K562 (cell line): ENCODE results near the gene CENPU. TPM values are rescaled to one million over a fixed set of nuclear protein-coding genes. Genes with fewer than 3 reads are reported as not detected.

Experiments
- ATF1 ChIP-seq, 2 experiments: fragments of 450-650 bp in 1 of 2; IDR thresholded peaks; 2 replicates each; pipeline ENCODE4 v1.6.1; 2016; ENCODE audit warnings: missing compliant biosample characterization in 1 of 2, missing genetic modification characterization in 1 of 2
- CLOCK ChIP-seq: fragments of 250-450 bp; sonication (Bioruptor Pico); IDR thresholded peaks from 2 replicates; pipeline ENCODE4 v1.4.0; 2020; ENCODE audit warnings: mild to moderate bottlenecking, moderate library complexity, borderline replicate concordance
- DNMT1 ChIP-seq: fragments of 450-650 bp; IDR thresholded peaks from 2 replicates; pipeline ENCODE4 v1.6.1; 2016; ENCODE audit warnings: antibody characterized with exemption, mild to moderate bottlenecking
- FOXK2 ChIP-seq, 2 experiments: fragments of 450-650 bp; IDR thresholded peaks in 1 of 2; conservative IDR thresholded peaks in 1 of 2; 2 replicates each; pipeline ENCODE4 v1.6.1; 2016; ENCODE audit warnings: low read depth in 2 of 2, mild to moderate bottlenecking in 1 of 2
- GABPA ChIP-seq: fragments of 200-800 bp; sonication (Bioruptor generic); conservative IDR thresholded peaks from 2 replicates; pipeline ENCODE4 v1.6.1; 2016; ENCODE audit warnings: low read depth, missing genetic modification characterization, missing compliant biosample characterization
- GTF2A2 ChIP-seq: IDR thresholded peaks from 2 replicates; pipeline ENCODE4 v1.6.1; 2016; ENCODE audit warnings: mild to moderate bottlenecking, missing genetic modification characterization, missing compliant biosample characterization
- HIVEP1 ChIP-seq: fragments of 250-450 bp; sonication (Bioruptor Pico); IDR thresholded peaks from 2 replicates; pipeline ENCODE4 v1.4.0; 2020; ENCODE audit warnings: mild to moderate bottlenecking
- HNRNPL ChIP-seq: fragments of 200-400 bp; formaldehyde crosslinking; IDR thresholded peaks from 2 replicates; pipeline ENCODE4 v1.6.1; 2017; ENCODE audit warnings: low read depth, mild to moderate bottlenecking, low read length
- MTF1 ChIP-seq: fragments of 250-450 bp; sonication (Bioruptor Pico); IDR thresholded peaks from 2 replicates; pipeline ENCODE4 v1.9.0; 2021; ENCODE audit warnings: moderate library complexity, mild to moderate bottlenecking, inconsistent platforms, borderline replicate concordance
- SFPQ ChIP-seq: fragments of 200-400 bp; formaldehyde crosslinking; IDR thresholded peaks from 2 replicates; pipeline ENCODE4 v1.6.1; 2017; ENCODE audit warnings: mild to moderate bottlenecking, low read depth, low read length, moderate library complexity
- SRSF7 ChIP-seq: fragments of 200-400 bp; formaldehyde crosslinking; optimal IDR thresholded peaks from 2 replicates; pipeline ENCODE3; 2017; ENCODE audit warnings: mild to moderate bottlenecking, low read depth, low read length
- TCF3 ChIP-seq: sonication (generic); formaldehyde crosslinking; IDR thresholded peaks from 2 replicates; pipeline ENCODE4 v1.4.0; 2020; ENCODE audit warnings: mild to moderate bottlenecking, missing genetic modification reagents
- ZNF124 ChIP-seq: sonication (generic); formaldehyde crosslinking; IDR thresholded peaks from 2 replicates; pipeline ENCODE4 v1.8.1; 2022; ENCODE audit warnings: missing genetic modification reagents
- ZNF316 ChIP-seq: fragments of 450-650 bp; IDR thresholded peaks from 2 replicates; pipeline ENCODE4 v1.6.1; 2016
- ZNF592 ChIP-seq: fragments of 450-650 bp; IDR thresholded peaks from 2 replicates; pipeline ENCODE4 v1.6.1; 2017; ENCODE audit warnings: antibody characterized with exemption, mild to moderate bottlenecking
- polyA plus RNA-seq, 8 experiments: library from polyadenylated mRNA; depleted of rRNA in 4 of 8; stranded (reverse) in 5 of 8; unstranded in 3 of 8; fragments of >200 nt; fragmentation: Nextera tagmentation in 2 of 8; fragmentation: Illumina TruSeq in 1 of 8; extraction: Ambion mirVana in 2 of 8; extraction: Trizol in 1 of 8; gene quantifications; 2 replicates each; pipeline versions ENCODE4 v1.2.1 to v1.2.3, GENCODE V29; 2011 to 2014; ENCODE audit warnings: inconsistent platforms in 1 of 8, missing spikeins in 1 of 8
- total RNA-seq, 7 experiments: library from RNA; depleted of rRNA in 6 of 7; stranded (reverse); fragments of >200 nt in 6 of 7; fragmentation: Illumina TruSeq in 2 of 7; extraction: Trizol in 2 of 7; gene quantifications; 2 replicates each; pipeline versions ENCODE4 v1.2.1 to v1.2.3, GENCODE V29; 2011 to 2021; ENCODE audit warnings: low replicate concordance in 1 of 7
- TF ChIP-seq, protein P1 (sequence below): sonication (generic); formaldehyde crosslinking; IDR thresholded peaks from 2 replicates; pipeline ENCODE4 v1.8.0; 2023; ENCODE audit warnings: mild to moderate bottlenecking, missing genetic modification reagents

The CENPU gene
- total and polyA plus RNA-seq, 9 of the 15 experiments (the other 6 are each of a cell fraction or from before 2014, with no cell fraction given), result 39.4 to 98.7 (median 84.3) TPM

DNA sequence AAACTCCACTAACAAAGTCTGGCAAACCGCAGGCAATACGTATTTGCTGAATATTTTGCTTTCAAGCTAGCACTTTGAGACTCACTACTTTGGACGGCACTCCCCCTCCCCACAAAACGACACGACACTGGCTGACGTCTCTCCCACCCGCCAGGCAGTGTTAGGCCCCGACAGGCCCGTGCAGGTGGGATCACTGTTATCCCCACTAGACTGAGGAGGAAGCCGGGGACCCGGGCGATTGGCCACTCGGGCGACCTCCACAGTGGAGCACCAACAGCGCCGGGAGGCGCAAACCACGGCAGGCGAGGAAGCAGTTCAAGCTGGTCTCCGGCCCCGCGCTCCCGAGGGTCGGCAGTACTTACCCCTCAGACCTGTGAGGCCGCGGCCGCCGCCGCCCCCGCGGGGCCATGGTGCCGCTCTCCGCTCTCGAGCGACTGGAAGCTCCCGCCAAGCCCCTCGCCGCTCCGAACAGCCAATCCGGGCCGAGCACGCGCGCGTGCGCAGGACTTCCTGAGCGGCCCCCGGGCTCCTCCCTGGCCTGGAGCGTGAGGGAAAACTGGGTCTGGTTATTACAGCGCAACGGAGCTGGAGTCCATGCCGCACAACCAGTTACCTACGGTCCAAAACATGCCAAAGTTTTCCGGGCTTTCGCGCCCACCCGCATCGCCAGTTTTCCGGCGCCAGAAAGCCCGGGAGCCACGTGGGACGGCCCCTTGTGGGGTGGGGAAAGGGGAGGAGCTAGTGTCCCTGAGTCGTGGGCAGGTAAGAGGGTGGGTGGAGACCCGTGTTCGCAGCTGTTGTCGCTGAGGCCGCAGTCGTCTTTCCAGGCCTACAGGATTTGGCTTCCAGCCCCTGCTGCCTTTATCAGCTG is at the start of gene CENPU (continued):
- no peak for TF ChIP-seq CLOCK (CRISPR knock-in tag)
- TF ChIP-seq GTF2A2, result no peak
- peak; percentile 94 for TF ChIP-seq FOXK2 (conservative IDR thresholded peaks at IDR 0.05 in 1 of 2, IDR thresholded peaks at IDR 0.05 in 1 of 2; ENCODE audit: low read depth in 2 of 2)
- TF ChIP-seq ZNF592, result 0 out of 2 replicates have a peak, but pooled peaks have one; percentile 17
- 0 out of 2 replicates have a peak, but pooled peaks have one; percentile 32 for TF ChIP-seq ZNF316
- peak; percentile 42; the same call in 1 of the 2 replicates for TF ChIP-seq TCF3 (CRISPR knock-in tag)
- TF ChIP-seq ATF1 (CRISPR knock-in tag; IDR thresholded peaks at IDR 0.05), result peak; percentile 68
- TF ChIP-seq ATF1 (tag; IDR thresholded peaks at IDR 0.05), result peak; percentile 89
- TF ChIP-seq HNRNPL, result peak; percentile 42; the same call in 1 of the 2 replicates
- TF ChIP-seq HIVEP1 (CRISPR knock-in tag), result no peak
- TF ChIP-seq ZNF124 (CRISPR knock-in tag), result no peak
- no peak for TF ChIP-seq DNMT1
- TF ChIP-seq, protein P1, sequence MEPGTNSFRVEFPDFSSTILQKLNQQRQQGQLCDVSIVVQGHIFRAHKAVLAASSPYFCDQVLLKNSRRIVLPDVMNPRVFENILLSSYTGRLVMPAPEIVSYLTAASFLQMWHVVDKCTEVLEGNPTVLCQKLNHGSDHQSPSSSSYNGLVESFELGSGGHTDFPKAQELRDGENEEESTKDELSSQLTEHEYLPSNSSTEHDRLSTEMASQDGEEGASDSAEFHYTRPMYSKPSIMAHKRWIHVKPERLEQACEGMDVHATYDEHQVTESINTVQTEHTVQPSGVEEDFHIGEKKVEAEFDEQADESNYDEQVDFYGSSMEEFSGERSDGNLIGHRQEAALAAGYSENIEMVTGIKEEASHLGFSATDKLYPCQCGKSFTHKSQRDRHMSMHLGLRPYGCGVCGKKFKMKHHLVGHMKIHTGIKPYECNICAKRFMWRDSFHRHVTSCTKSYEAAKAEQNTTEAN (CRISPR knock-in tag), result peak; percentile 91; the same call in 1 of the 2 replicates
- TF ChIP-seq GABPA (tag), result peak; percentile 16; the same call in 1 of the 2 replicates
- TF ChIP-seq SFPQ, result no peak
- TF ChIP-seq MTF1 (CRISPR knock-in tag), result no peak
- no peak for TF ChIP-seq SRSF7
